ENCODE measurements around the gene IKZF4. TPM values are rescaled to one million over a fixed set of nuclear protein-coding genes. Genes with fewer than 3 reads are reported as not detected.

Gene IKZF4
- total and polyA plus RNA-seq, 10 of the 15 experiments (the other 5 are each of a cell fraction or from before 2014, with no cell fraction given), result 0.74 to 5.5 (median 1.1) TPM

DNA sequence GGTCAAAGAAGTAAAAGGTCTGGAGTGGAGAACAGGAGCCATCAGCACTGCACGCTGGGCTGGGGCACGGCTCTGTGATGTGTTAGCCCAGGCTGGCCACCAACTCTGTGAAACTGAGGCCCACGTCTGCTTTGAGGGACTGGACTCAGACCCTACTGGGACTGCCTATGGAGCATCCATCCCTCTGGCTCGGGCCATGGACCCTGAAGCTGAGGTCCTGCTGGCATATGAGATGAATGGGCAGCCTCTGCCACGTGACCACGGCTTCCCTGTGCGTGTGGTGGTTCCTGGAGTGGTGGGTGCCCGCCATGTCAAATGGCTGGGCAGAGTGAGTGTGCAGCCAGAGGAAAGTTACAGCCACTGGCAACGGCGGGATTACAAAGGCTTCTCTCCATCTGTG lies 16.6 kb upstream of the IKZF4 start:
- intact Hi-C loops (cut with micrococcal nuclease; ENCODE audit: unreplicated experiment), result no loop called here
- no peak for TF ChIP-seq JUND (IDR thresholded peaks at IDR 0.05; ENCODE audit: low read depth, low read length)
- TF ChIP-seq NFIC (IDR thresholded peaks at IDR 0.05; ENCODE audit: low read depth, low read length), result no peak
- TF ChIP-seq POLR2A (IDR thresholded peaks at IDR 0.05; ENCODE audit: low read depth, low read length), result no peak
- no peak for TF ChIP-seq SMAD1 (IDR thresholded peaks at IDR 0.05; ENCODE audit: low read depth, partially characterized antibody)
- TF ChIP-seq, protein P1, sequence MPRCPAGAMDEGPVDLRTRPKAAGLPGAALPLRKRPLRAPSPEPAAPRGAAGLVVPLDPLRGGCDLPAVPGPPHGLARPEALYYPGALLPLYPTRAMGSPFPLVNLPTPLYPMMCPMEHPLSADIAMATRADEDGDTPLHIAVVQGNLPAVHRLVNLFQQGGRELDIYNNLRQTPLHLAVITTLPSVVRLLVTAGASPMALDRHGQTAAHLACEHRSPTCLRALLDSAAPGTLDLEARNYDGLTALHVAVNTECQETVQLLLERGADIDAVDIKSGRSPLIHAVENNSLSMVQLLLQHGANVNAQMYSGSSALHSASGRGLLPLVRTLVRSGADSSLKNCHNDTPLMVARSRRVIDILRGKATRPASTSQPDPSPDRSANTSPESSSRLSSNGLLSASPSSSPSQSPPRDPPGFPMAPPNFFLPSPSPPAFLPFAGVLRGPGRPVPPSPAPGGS (IDR thresholded peaks at IDR 0.05; ENCODE audit: borderline replicate concordance, insufficient read depth, low read depth, low read length, poor library complexity, severe bottlenecking), result no peak
- TF ChIP-seq, protein P2, sequence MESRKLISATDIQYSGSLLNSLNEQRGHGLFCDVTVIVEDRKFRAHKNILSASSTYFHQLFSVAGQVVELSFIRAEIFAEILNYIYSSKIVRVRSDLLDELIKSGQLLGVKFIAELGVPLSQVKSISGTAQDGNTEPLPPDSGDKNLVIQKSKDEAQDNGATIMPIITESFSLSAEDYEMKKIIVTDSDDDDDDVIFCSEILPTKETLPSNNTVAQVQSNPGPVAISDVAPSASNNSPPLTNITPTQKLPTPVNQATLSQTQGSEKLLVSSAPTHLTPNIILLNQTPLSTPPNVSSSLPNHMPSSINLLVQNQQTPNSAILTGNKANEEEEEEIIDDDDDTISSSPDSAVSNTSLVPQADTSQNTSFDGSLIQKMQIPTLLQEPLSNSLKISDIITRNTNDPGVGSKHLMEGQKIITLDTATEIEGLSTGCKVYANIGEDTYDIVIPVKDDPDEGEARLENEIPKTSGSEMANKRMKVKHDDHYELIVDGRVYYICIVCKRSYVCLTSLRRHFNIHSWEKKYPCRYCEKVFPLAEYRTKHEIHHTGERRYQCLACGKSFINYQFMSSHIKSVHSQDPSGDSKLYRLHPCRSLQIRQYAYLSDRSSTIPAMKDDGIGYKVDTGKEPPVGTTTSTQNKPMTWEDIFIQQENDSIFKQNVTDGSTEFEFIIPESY (IDR thresholded peaks at IDR 0.05), result no peak
- TF ChIP-seq KLF5 (IDR thresholded peaks at IDR 0.05; ENCODE audit: partially characterized antibody), result no peak
- no peak for TF ChIP-seq CHD4 (IDR thresholded peaks at IDR 0.05)
- TF ChIP-seq, protein P3, sequence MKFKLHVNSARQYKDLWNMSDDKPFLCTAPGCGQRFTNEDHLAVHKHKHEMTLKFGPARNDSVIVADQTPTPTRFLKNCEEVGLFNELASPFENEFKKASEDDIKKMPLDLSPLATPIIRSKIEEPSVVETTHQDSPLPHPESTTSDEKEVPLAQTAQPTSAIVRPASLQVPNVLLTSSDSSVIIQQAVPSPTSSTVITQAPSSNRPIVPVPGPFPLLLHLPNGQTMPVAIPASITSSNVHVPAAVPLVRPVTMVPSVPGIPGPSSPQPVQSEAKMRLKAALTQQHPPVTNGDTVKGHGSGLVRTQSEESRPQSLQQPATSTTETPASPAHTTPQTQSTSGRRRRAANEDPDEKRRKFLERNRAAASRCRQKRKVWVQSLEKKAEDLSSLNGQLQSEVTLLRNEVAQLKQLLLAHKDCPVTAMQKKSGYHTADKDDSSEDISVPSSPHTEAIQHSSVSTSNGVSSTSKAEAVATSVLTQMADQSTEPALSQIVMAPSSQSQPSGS (IDR thresholded peaks at IDR 0.05; ENCODE audit: low read length), result no peak
- WGBS (ENCODE audit: insufficient coverage, insufficient replicate concordance, low lambda C conversion rate, missing lambda C conversion rate), result 71% methylated on average over 10 of the region's 10 CpGs
- no peaks in the 10 kb centered on the region for H3K4me1 ChIP-seq (ENCODE audit: control insufficient read depth, insufficient read depth, low read length)
- DNase-seq (ENCODE audit: low read depth, low spot score) (no peak), ATAC-seq (no peak), FAIRE-seq (no peak)
- H3K4me2 ChIP-seq (ENCODE audit: control insufficient read depth, insufficient read depth), result no peak overlapping the region
- ChIA-PET CTCF (interaction anchor here (0.6 to 1.0 kb wide), 2 partner anchors 65 to 270 kb away, joined by 3 to 4 read pairs; no protein-coding TSS in a partner anchor), POLR2A (interaction anchor here (0.6 kb wide), 1 partner anchor 17 kb away, joined by 3 read pairs; no protein-coding TSS in a partner anchor), RAD21 (ENCODE audit: unreplicated experiment) (no interaction called here), SMC1A (ENCODE audit: uncharacterized antibody, unreplicated experiment) (no interaction called here)
- no peak overlapping the region for H3K4me3 ChIP-seq
- H3K9me3 ChIP-seq (replicated peaks; ENCODE audit: control insufficient read depth, insufficient read depth, low read length), result no peaks in the 10 kb centered on the region
- H3K36me3 ChIP-seq (ENCODE audit: control insufficient read depth in 2 of 2, insufficient read depth in 2 of 2, low read length in 1 of 2), result no peaks in the 10 kb centered on the region; a peak in 1 of 4 replicates
- no peak overlapping the region for H3K9ac ChIP-seq (ENCODE audit: control insufficient read depth, insufficient read depth, low read length)
- no peaks in the 10 kb centered on the region for H3K27me3 ChIP-seq (replicated peaks in 1 of 2; ENCODE audit: control insufficient read depth in 2 of 2, insufficient read depth in 2 of 2, low read length in 1 of 2)
- H3K79me2 ChIP-seq (ENCODE audit: control insufficient read depth, insufficient read depth, low read length), result no peaks in the 10 kb centered on the region
- in situ Hi-C loops (cut with MboI), result no loop called here
- H3K27ac ChIP-seq (ENCODE audit: control insufficient read depth, insufficient read depth), result no peak overlapping the region
- no peak overlapping the region for H2AFZ ChIP-seq (ENCODE audit: control insufficient read depth, low read depth, low read length)
- no TSS peak for BruUV-seq (replicated peaks)
- no peaks in the 10 kb centered on the region for H4K20me1 ChIP-seq (ENCODE audit: control insufficient read depth, insufficient read depth)

Measured in GM12878 (cell line).